Heart left ventricle (tissue), 16 donors: Measurements from ENCODE around the gene SPTBN4. TPM values are rescaled to one million over a fixed set of nuclear protein-coding genes. Genes with fewer than 3 reads are reported as not detected.

Source experiments
- ATAC-seq, 4 donors: fragments of 200-7000 bp; cut with Tn5 transposase; one replicate each; pipeline ENCODE4 v1.9.1; 2020 to 2022; ENCODE audit warnings: moderate library complexity in 4 of 4, mild to moderate bottlenecking in 3 of 4, moderate number of reproducible peaks in 1 of 4
- DNase-seq, 5 donors: peaks; one replicate each; pipeline ENCODE4 v3.0.0-alpha.2; 2020
- H3K27ac ChIP-seq, 12 donors: fragments of 200-600 bp; sonication (generic) in 4 of 12; one replicate each; pipeline versions ENCODE4 v1.5.0 to v1.8.0; 2016 to 2022; ENCODE audit warnings: mild to moderate bottlenecking in 2 of 12
- H3K27me3 ChIP-seq, 9 donors: fragments of 200-600 bp; sonication (generic) in 2 of 9; one replicate each; pipeline versions ENCODE4 v1.5.1 to v1.8.0; 2016 to 2022; ENCODE audit warnings: mild to moderate bottlenecking in 3 of 9
- H3K36me3 ChIP-seq, 9 donors: fragments of 200-600 bp; sonication (generic) in 2 of 9; one replicate each; pipeline versions ENCODE4 v1.5.0 to v1.8.0; 2018 to 2022; ENCODE audit warnings: mild to moderate bottlenecking in 2 of 9
- H3K4me1 ChIP-seq, 12 donors: fragments of 200-600 bp; sonication (generic) in 4 of 12; one replicate each; pipeline versions ENCODE4 v1.5.0 to v1.8.0; 2016 to 2022; ENCODE audit warnings: mild to moderate bottlenecking in 3 of 12
- H3K4me3 ChIP-seq, 12 donors: fragments of 200-600 bp; sonication (generic) in 4 of 12; one replicate each; pipeline versions ENCODE4 v1.5.0 to v1.8.0; 2017 to 2022; ENCODE audit warnings: mild to moderate bottlenecking in 9 of 12, moderate library complexity in 4 of 12
- H3K9me3 ChIP-seq, 12 donors: fragments of 200-600 bp; sonication (generic) in 4 of 12; one replicate each; pipeline versions ENCODE4 v1.5.0 to v1.8.0; 2016 to 2022; ENCODE audit warnings: mild to moderate bottlenecking in 1 of 12
- CTCF ChIP-seq, 12 donors: fragments of 200-600 bp; sonication (generic) in 4 of 12; IDR thresholded peaks; one replicate each; pipeline versions ENCODE4 v1.5.0 to v1.8.0; 2018 to 2022; ENCODE audit warnings: antibody characterized with exemption in 12 of 12, mild to moderate bottlenecking in 5 of 12
- POLR2A ChIP-seq, 2 donors: fragments of 450-650 bp; IDR thresholded peaks; one replicate each; pipeline ENCODE4 v1.6.1; 2017; ENCODE audit warnings: antibody characterized with exemption in 2 of 2, mild to moderate bottlenecking in 2 of 2, moderate library complexity in 2 of 2
- WGBS, 4 donors: extraction: QIAGEN DNeasy Blood & Tissue Kit in 2 of 4; methylation state at CpG; one replicate each; pipeline versions ENCODE4 v1.1.5 to v1.1.7; 2013 to 2018; 5-methylcytosine and 5-hydroxymethylcytosine counted together
- intact Hi-C, 10 donors: fragments of 100-400 bp; cut with DNase I; formaldehyde crosslinking; loops; one replicate each; pipeline versions ENCODE4 v1.11.1 to v1.14.2; 2022
- polyA plus RNA-seq, 2 donors: library from polyadenylated mRNA; stranded (reverse); fragments of 200-250 nt; gene quantifications; one replicate each; pipeline ENCODE4 v1.2.3, GENCODE V29; 2013
- total RNA-seq, 9 donors: library from RNA; depleted of rRNA in 2 of 9; stranded (reverse); fragments of >200 nt in 2 of 9; fragmentation: NEBNext Ultra II Directional in 3 of 9; extraction: Animal tissue kit (Norgen Biotek cat#: 25700) in 3 of 9; gene quantifications; one replicate each; pipeline versions ENCODE4 v1.1.0 to v1.2.4, GENCODE V29; 2016 to 2023
- donor health status: ischemic (EF 13 %, LVEDD 7.1; RV severe dilation, severe dysfunction).
- donor health status: healthy with polysubstance abuse.
- donor health status: DM: no; HTN: yes; CAD: no.
- donor health status: DM: no; HTN: no; CAD: no.
- donor health status: ischemic (EF 25% LVEDD 6.9; RV normal size, moderate dysfunction).
- donor health status: ischemic (EF 25% LVEDD 5.7; RV mildly dilated, moderate dysfunction).
- donor health status: healthy.
- donor health status: DM: yes; HTN: yes; CAD: no.
- donor health status: ischemic (EF 35%, LVEDD 5.7; RV mildly dilated, moderate dysfunction).
- donor health status: nonischemic (EF 11% LVEDD 7.7; RV severe dilation, severe dysfunction).
- donor health status: DM: yes; HTN: yes; CAD: no.
- donor health status: PGD.
- donor health status: ischemic (EF 29% LVEDD 5.4; RV normal size, mild dysfunction).
- donor health status: nonischemic (EF 23%, LVEDD 6.1; RV moderate dilation, normal function).

SPTBN4 gene
- total and polyA plus RNA-seq, 11 donors = 1.9 to 8.7 (median 4.2) TPM

GRCh38 chr19:40508739-40509260, 42.0 kb downstream of the SPTBN4 start:
- intact Hi-C loops = no loop called here
- Histone ChIP-seq H3K27me3 (peaks cover 8 to 32% (median 15%) of the 10 kb centered on the region in 9 donors), H3K9me3 (no peaks in the 10 kb centered on the region), H3K4me1 (peaks cover 0 to 10% (median 0%) of the 10 kb centered on the region in 12 donors), H3K27ac (no peak overlapping the region), H3K36me3 (no peaks in the 10 kb centered on the region), H3K4me3 (no peak overlapping the region)
- WGBS, 4 donors = 81 to 90% (median 85%) methylated on average over 8 of the region's 8 CpGs
- ATAC-seq (no peak), DNase-seq (no peak)
- TF ChIP-seq CTCF (IDR thresholded peaks at IDR 0.05) (no peak), POLR2A (IDR thresholded peaks at IDR 0.05) (no peak)

- intact Hi-C loops = loop anchor here in 1 of 10 donors (5.0 kb wide), 1 partner anchor 33 kb away; no protein-coding TSS in a partner anchor
- Histone ChIP-seq H3K4me1 (peaks cover 0 to 10% (median 0%) of the 10 kb centered on the region in 12 donors), H3K27ac (no peak overlapping the region), H3K4me3 (no peak overlapping the region), H3K36me3 (no peaks in the 10 kb centered on the region), H3K27me3 (peaks cover 9 to 41% (median 19%) of the 10 kb centered on the region in 9 donors), H3K9me3 (no peaks in the 10 kb centered on the region)
- 81 to 91% (median 85%) methylated on average over 7 of the region's 7 CpGs for WGBS, 4 donors
- DNase-seq (no peak), ATAC-seq (no peak)
- TF ChIP-seq POLR2A (IDR thresholded peaks at IDR 0.05) (no peak), CTCF (IDR thresholded peaks at IDR 0.05) (no peak)
These were observed 43.8 kb downstream of the SPTBN4 start for GRCh38 chr19:40510526-40511115.

GRCh38 chr19:40511487-40511886, 44.7 kb downstream of the SPTBN4 start:
- intact Hi-C loops = loop anchor here in 1 of 10 donors (5.0 kb wide), 1 partner anchor 34 kb away; no protein-coding TSS in a partner anchor
- 75 to 87% (median 86%) methylated on average over 6 of the region's 6 CpGs for WGBS, 4 donors

More at GRCh38 chr19:40511487-40511886, 44.7 kb downstream of the SPTBN4 start:
- H3K9me3 ChIP-seq = no peaks in the 10 kb centered on the region
- no peak for TF ChIP-seq CTCF (IDR thresholded peaks at IDR 0.05)
- TF ChIP-seq POLR2A (IDR thresholded peaks at IDR 0.05) = no peak
- H3K4me1 ChIP-seq = peaks cover 0 to 10% (median 0%) of the 10 kb centered on the region in 12 donors
- H3K27ac ChIP-seq = no peak overlapping the region
- H3K4me3 ChIP-seq = no peak overlapping the region
- DNase-seq (no peak), ATAC-seq (no peak)
- H3K27me3 ChIP-seq = peaks cover 9 to 41% (median 19%) of the 10 kb centered on the region in 9 donors
- H3K36me3 ChIP-seq = no peaks in the 10 kb centered on the region
